AG09309 (cell line): ENCODE measurements around the gene PEPD.

Experiments used
- DNase-seq: peaks from one replicate; pipeline ENCODE4 v3.0.0-alpha.2; 2010; ENCODE audit warnings: low read depth
- H3K4me3 ChIP-seq: 2 replicates; pipeline ENCODE4 v1.5.1; 2011; ENCODE audit warnings: mild to moderate bottlenecking, low read depth, low read length, moderate library complexity; ENCODE audit not compliant: control insufficient read depth
- TF ChIP-seq, protein P1 (sequence below): IDR thresholded peaks from 2 replicates; pipeline ENCODE4 v1.5.1; 2011; ENCODE audit warnings: mild to moderate bottlenecking, low read depth, low read length, inconsistent platforms; ENCODE audit not compliant: insufficient read depth, control insufficient read depth; ENCODE audit errors: missing control alignments

The PEPD gene

DNA sequence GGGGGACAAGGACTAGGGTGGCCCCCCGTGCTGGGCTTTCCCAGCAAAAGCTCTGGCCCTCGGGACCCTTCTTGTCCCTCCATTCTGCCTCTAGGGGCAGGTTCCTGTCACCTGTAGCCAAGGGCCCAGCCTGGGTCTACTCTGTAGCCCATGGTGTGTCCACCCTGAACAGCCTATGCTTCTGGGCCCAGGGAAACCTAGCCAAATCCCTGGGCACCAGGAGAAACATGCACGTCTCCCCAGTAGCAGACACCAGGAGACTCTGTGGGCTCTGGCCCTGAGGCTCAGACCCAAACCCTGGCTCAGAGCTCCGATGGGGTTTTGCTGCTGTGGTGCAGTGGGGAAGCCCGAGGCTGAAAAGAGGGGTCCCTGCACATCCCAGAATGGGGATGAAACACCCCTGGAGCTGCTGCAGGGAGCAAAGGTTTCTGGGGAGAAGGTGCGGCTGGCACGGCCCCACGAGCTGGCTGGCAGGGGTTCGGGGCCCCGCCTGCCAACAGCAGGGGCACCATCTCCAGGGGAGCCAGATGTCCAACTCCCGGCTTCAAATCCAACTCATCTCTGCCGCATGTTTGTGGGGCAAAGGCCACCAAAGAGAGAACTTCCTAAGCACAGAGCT is 129.9 kb downstream of the PEPD start:
- no peak for DNase-seq
- TF ChIP-seq, protein P1, sequence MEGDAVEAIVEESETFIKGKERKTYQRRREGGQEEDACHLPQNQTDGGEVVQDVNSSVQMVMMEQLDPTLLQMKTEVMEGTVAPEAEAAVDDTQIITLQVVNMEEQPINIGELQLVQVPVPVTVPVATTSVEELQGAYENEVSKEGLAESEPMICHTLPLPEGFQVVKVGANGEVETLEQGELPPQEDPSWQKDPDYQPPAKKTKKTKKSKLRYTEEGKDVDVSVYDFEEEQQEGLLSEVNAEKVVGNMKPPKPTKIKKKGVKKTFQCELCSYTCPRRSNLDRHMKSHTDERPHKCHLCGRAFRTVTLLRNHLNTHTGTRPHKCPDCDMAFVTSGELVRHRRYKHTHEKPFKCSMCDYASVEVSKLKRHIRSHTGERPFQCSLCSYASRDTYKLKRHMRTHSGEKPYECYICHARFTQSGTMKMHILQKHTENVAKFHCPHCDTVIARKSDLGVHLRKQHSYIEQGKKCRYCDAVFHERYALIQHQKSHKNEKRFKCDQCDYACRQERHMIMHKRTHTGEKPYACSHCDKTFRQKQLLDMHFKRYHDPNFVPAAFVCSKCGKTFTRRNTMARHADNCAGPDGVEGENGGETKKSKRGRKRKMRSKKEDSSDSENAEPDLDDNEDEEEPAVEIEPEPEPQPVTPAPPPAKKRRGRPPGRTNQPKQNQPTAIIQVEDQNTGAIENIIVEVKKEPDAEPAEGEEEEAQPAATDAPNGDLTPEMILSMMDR, result no peak
- H3K4me3 ChIP-seq, result no peak overlapping the region

GRCh38 chr19:33390908-33391630 is 130.5 kb downstream of the PEPD start:
- no peak for DNase-seq
- no peak overlapping the region for H3K4me3 ChIP-seq
- TF ChIP-seq, protein P1, result no peak

GRCh38 chr19:33390101-33390907 is 131.3 kb downstream of the PEPD start:
- no peak for DNase-seq
- no peak overlapping the region for H3K4me3 ChIP-seq
- TF ChIP-seq, protein P1, result no peak

DNA sequence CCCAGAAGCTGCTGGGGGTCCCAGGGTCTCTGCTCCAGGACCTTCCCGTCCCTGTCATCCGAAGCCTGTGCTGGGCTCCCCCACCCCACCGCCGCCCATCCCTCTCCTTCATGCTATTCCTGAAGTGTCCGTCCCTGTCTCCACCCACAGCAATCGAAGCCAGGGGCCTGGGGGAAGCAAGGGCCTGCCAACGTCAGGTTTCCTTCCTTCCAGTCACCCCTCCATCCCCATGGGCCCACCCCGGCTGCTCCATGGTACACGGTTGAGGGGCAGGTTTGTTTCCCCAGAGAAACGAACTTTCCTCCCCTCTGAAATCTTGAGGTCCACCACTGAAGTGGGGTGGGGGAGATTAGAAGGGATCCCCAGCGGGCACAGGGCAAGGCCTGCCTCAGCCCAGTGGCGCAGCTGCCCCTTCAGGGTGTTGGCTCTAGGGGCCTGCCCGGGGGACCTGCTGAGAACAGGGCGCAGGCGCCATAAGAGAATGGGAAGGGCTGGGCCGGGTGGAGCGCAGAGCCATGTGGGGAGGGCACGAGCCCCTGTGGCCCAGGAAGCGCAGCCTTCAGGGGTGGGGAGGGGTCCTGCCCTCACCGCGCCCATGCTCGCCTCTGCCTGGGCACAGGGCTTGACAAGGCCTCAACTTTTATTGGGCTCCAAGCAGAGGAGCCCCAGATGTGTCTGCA is 132.0 kb downstream of the PEPD start:
- no peak for DNase-seq
- H3K4me3 ChIP-seq, result no peak overlapping the region
- TF ChIP-seq, protein P1, result no peak

- H3K4me3 ChIP-seq, result no peak overlapping the region
- TF ChIP-seq, protein P1, result no peak
- no peak for DNase-seq
These were observed 132.7 kb downstream of the PEPD start for GRCh38 chr19:33388725-33389420.
